Measurements from ENCODE around the gene CADM4.

DNA sequence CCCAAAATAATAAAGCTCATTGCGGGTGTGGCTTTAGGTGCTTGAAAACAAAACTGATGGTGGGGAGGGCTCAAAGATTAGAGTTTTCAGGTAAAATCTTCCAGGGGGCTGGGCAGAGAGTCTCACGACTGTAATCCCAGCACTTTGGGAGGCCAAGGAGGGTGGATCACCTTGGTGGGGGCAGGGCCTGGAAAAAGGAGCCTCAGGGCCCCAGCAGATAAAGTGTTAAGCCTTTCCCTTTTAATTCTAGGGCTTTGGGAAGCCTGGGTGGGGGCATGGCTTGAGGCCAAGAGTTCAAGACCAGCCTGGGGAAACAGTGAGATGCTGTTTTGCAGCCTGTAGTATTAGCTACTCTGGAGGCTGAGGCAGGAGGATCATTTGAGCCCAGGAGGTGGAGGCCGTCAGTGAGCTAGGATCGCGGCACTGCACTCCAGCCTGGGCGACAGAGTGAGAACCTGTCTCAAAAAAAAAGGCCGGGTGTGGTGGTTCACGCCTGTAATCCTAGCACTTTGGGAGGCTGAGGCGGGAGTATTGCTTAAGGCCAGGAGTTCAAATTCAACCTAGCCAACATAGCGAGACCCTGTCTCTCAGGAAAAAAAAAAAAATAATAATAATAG lies 45.5 kb downstream of the CADM4 start:
- TF ChIP-seq EP300 (IDR thresholded peaks at IDR 0.05): no peak
- TF ChIP-seq, protein P1, sequence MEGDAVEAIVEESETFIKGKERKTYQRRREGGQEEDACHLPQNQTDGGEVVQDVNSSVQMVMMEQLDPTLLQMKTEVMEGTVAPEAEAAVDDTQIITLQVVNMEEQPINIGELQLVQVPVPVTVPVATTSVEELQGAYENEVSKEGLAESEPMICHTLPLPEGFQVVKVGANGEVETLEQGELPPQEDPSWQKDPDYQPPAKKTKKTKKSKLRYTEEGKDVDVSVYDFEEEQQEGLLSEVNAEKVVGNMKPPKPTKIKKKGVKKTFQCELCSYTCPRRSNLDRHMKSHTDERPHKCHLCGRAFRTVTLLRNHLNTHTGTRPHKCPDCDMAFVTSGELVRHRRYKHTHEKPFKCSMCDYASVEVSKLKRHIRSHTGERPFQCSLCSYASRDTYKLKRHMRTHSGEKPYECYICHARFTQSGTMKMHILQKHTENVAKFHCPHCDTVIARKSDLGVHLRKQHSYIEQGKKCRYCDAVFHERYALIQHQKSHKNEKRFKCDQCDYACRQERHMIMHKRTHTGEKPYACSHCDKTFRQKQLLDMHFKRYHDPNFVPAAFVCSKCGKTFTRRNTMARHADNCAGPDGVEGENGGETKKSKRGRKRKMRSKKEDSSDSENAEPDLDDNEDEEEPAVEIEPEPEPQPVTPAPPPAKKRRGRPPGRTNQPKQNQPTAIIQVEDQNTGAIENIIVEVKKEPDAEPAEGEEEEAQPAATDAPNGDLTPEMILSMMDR (IDR thresholded peaks at IDR 0.05): no peak

Data from tibial nerve (tissue), 4 donors.